Right lobe of liver (tissue), 6 donors: ENCODE data around the gene ERC2. TPM values are rescaled to one million over a fixed set of nuclear protein-coding genes. Genes with fewer than 3 reads are reported as not detected.
"Not testable (repeated sequence)": the region's sequence is repeated elsewhere in the genome, so short reads cannot be mapped to it uniquely, and the experiment has no call there.

ENCODE experiments used
- ATAC-seq, 4 donors: fragments of 200-7000 bp; cut with Tn5 transposase; one replicate each; pipeline ENCODE4 v1.9.1; 2020; ENCODE audit warnings: mild to moderate bottlenecking in 4 of 4, moderate library complexity in 4 of 4
- DNase-seq, 3 donors: peaks; one replicate each; pipeline ENCODE4 v3.0.0-alpha.2; 2020
- H3K27ac ChIP-seq, 3 donors: fragments of 200-600 bp; one replicate each; pipeline ENCODE4 v1.8.0; 2022
- H3K27me3 ChIP-seq, 2 donors: fragments of 200-600 bp; one replicate each; pipeline ENCODE4 v1.8.0; 2022
- H3K36me3 ChIP-seq, 4 donors: fragments of 200-600 bp; sonication (generic) in 1 of 4; one replicate each; pipeline versions ENCODE4 v1.5.1 to v1.8.0; 2017 to 2022; ENCODE audit warnings: control low read depth in 1 of 4
- H3K4me1 ChIP-seq, 4 donors: fragments of 200-600 bp; sonication (generic) in 1 of 4; one replicate each; pipeline versions ENCODE4 v1.5.1 to v1.8.0; 2017 to 2022; ENCODE audit warnings: control low read depth in 1 of 4
- H3K4me3 ChIP-seq, 3 donors: fragments of 200-600 bp; one replicate each; pipeline ENCODE4 v1.8.0; 2022
- H3K9me3 ChIP-seq, 4 donors: fragments of 200-600 bp; sonication (generic) in 1 of 4; one replicate each; pipeline versions ENCODE4 v1.5.1 to v1.8.0; 2017 to 2022; ENCODE audit warnings: control low read depth in 1 of 4
- POLR2A ChIP-seq: fragments of 450-650 bp; IDR thresholded peaks from one replicate; pipeline ENCODE4 v1.6.1; 2017; ENCODE audit warnings: antibody characterized with exemption, mild to moderate bottlenecking
- WGBS: methylation state at CpG from one replicate; pipeline ENCODE4 v1.1.6; 2018; ENCODE audit warnings: low coverage, low lambda C conversion rate; ENCODE audit not compliant: insufficient coverage; ENCODE audit errors: missing lambda C conversion rate; 5-methylcytosine and 5-hydroxymethylcytosine counted together
- intact Hi-C, 2 donors: fragments of 100-400 bp; cut with DNase I; formaldehyde crosslinking; loops; one replicate each; pipeline versions ENCODE4 v1.11.2 to v1.14.1; 2022
- total RNA-seq, 6 experiments: library from RNA; depleted of rRNA in 2 of 6; stranded (reverse); fragments of >200 nt in 2 of 6; fragmentation: NEBNext Ultra II Directional in 3 of 6; extraction: Animal tissue kit (Norgen Biotek cat#: 25700) in 3 of 6; gene quantifications; one replicate each; pipeline versions ENCODE4 v1.1.0 to v1.2.4, GENCODE V29; 2016 to 2023
- TF ChIP-seq, protein P1 (sequence below), 4 donors: fragments of 200-600 bp in 3 of 4; fragments of 450-650 bp in 1 of 4; IDR thresholded peaks; one replicate each; pipeline versions ENCODE4 v1.5.1 to v1.8.0; 2016 to 2022; ENCODE audit warnings: antibody characterized with exemption in 4 of 4, mild to moderate bottlenecking in 2 of 4
- donor health status: DM: no; HTN: yes; CAD: no.
- donor health status: DM: no; HTN: no; CAD: no.
- donor health status: DM: no; HTN: no; CAD: no.
- donor health status: DM: no; HTN: yes; CAD: no.
- donor health status: DM: no; HTN: yes; CAD: no.

The ERC2 gene
- total RNA-seq, 6 experiments from 2014 or later: not detected

DNA sequence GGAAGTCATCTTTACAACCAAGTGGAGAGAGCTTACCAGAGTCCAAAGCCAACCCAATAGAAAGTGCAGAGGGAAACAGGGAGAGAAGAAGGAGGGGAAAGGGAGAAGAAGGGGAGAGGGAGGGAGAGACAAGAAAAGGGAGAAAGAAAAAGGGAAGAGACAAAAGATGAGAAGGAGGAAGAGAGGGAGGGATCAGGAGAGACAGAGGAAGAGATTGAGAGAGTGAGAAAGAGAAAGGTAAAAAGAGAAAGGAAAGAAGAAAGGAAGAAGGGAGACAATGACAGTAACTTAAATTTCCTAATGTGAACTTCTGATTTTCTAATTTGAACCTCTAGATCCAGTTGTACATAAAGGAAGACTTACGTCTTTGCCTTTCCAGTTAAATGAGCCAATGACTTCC, 960.5 kb downstream of the ERC2 start:
- Histone ChIP-seq H3K9me3 (no peaks in the 10 kb centered on the region), H3K27me3 (no peaks in the 10 kb centered on the region), H3K27ac (no peak overlapping the region), H3K36me3 (no peaks in the 10 kb centered on the region), H3K4me1 (no peaks in the 10 kb centered on the region), H3K4me3 (no peak overlapping the region)
- intact Hi-C loops: no loop called here
- no peak for ATAC-seq
- no peak for TF ChIP-seq POLR2A
- TF ChIP-seq, protein P1, sequence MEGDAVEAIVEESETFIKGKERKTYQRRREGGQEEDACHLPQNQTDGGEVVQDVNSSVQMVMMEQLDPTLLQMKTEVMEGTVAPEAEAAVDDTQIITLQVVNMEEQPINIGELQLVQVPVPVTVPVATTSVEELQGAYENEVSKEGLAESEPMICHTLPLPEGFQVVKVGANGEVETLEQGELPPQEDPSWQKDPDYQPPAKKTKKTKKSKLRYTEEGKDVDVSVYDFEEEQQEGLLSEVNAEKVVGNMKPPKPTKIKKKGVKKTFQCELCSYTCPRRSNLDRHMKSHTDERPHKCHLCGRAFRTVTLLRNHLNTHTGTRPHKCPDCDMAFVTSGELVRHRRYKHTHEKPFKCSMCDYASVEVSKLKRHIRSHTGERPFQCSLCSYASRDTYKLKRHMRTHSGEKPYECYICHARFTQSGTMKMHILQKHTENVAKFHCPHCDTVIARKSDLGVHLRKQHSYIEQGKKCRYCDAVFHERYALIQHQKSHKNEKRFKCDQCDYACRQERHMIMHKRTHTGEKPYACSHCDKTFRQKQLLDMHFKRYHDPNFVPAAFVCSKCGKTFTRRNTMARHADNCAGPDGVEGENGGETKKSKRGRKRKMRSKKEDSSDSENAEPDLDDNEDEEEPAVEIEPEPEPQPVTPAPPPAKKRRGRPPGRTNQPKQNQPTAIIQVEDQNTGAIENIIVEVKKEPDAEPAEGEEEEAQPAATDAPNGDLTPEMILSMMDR (IDR thresholded peaks at IDR 0.05): no peak
- DNase-seq: no peak
- 67% methylated on average over 1 of the region's 1 CpG for WGBS

- H3K4me1 ChIP-seq: no peaks in the 10 kb centered on the region
- TF ChIP-seq POLR2A: no peak
- TF ChIP-seq, protein P1 (IDR thresholded peaks at IDR 0.05): no peak
- intact Hi-C loops: no loop called here
- H3K27me3 ChIP-seq: no peaks in the 10 kb centered on the region
- H3K4me3 ChIP-seq: no peak overlapping the region
- no peak overlapping the region for H3K27ac ChIP-seq
- no peaks in the 10 kb centered on the region for H3K9me3 ChIP-seq
- 13% methylated on average over 2 of the region's 4 CpGs for WGBS
- ATAC-seq (no peak), DNase-seq (no peak)
- no peaks in the 10 kb centered on the region for H3K36me3 ChIP-seq
Measured at GRCh38 chr3:55505776-55506175, 962.5 kb downstream of the ERC2 start.

DNA sequence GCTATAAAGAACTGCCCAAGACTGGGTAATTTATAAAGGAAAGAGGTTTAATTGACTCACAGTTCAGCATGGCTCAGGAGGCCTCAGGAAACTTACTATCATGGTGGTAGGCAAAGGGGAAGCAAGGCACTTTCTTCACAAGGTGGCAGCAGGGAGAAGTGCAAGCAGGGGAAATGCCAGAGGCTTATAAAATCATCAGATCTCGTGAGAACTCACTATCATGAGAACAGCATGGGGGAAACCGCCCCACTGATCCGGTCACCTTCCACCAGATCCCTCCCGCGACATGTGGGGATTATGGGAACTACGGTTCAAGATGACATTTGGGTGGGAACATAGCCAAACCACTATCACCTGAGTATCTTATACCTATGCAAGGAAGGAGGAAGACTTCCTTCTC, 963.2 kb downstream of the ERC2 start:
- intact Hi-C loops: not testable (repeated sequence)

DNA sequence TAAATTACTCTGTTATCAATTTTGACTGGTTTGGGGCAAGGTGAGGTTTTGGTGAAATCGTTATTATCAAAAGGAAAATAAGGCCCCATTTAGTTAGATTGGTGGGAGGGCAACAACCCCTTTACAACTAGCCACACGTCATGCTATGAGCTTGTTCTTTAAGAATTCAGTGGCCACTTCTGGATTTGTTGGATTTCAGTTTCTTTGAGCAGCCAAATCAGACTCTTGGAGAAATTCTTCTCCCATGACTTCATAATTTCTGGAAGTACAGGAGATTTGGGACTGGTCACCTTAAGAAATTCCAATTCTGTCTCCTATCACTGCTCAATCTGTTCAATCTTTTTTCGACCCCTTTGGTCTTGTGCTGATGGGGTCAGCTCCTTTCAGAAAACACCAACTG, 966.4 kb downstream of the ERC2 start:
- H3K9me3 ChIP-seq: no peaks in the 10 kb centered on the region
- DNase-seq: no peak
- intact Hi-C loops: no loop called here
- no peaks in the 10 kb centered on the region for H3K27me3 ChIP-seq
- no peaks in the 10 kb centered on the region for H3K36me3 ChIP-seq
- no peak for TF ChIP-seq POLR2A
- TF ChIP-seq, protein P1 (IDR thresholded peaks at IDR 0.05): no peak
- WGBS: 78% methylated on average over 3 of the region's 3 CpGs
- ATAC-seq: no peak
- peaks cover 0 to 15% (median 7%) of the 10 kb centered on the region in 4 donors for H3K4me1 ChIP-seq
- H3K27ac ChIP-seq: no peak overlapping the region
- H3K4me3 ChIP-seq: no peak overlapping the region

More for the DNA sequence above, 963.2 kb downstream of the ERC2 start:
- TF ChIP-seq, protein P1 (IDR thresholded peaks at IDR 0.05): peak; percentile 33 to 54 (median 40)
- not testable (repeated sequence) for H3K4me3 ChIP-seq, H3K4me1 ChIP-seq, DNase-seq, H3K27me3 ChIP-seq, H3K36me3 ChIP-seq, H3K27ac ChIP-seq, H3K9me3 ChIP-seq
- ATAC-seq: peak; percentile 43 to 67 (median 58)
- WGBS: 52% methylated on average over 6 of the region's 6 CpGs
